GM19351 (cell line): Measurements from ENCODE around the gene SCAPER.

Source experiments
- ATAC-seq: cut with Tn5 transposase; IDR thresholded peaks from one replicate; pipeline ENCODE4 v1.9.1; 2021; ENCODE audit warnings: mild to moderate bottlenecking, moderate library complexity; ENCODE audit not compliant: unreplicated experiment

Gene SCAPER

GRCh38 chr15:76682833-76683232, 222.3 kb downstream of the SCAPER start:
- no peak for ATAC-seq

- ATAC-seq = no peak
Measured at GRCh38 chr15:76682259-76682658, 222.9 kb downstream of the SCAPER start.

GRCh38 chr15:76678766-76679165, 226.4 kb downstream of the SCAPER start:
- ATAC-seq = no peak

- ATAC-seq = no peak
Measured at GRCh38 chr15:76674883-76675282, 230.3 kb downstream of the SCAPER start.

GRCh38 chr15:76669521-76670207, 235.5 kb downstream of the SCAPER start:
- ATAC-seq = no peak

- ATAC-seq = no peak
Measured at GRCh38 chr15:76668900-76669299, 236.2 kb downstream of the SCAPER start.

GRCh38 chr15:76667943-76668715, 237.0 kb downstream of the SCAPER start:
- no peak for ATAC-seq

GRCh38 chr15:76664895-76665294, 240.2 kb downstream of the SCAPER start:
- ATAC-seq = no peak

GRCh38 chr15:76664411-76664810, 240.7 kb downstream of the SCAPER start:
- ATAC-seq = no peak

- no peak for ATAC-seq
Measured at GRCh38 chr15:76663529-76663928, 241.6 kb downstream of the SCAPER start.

- ATAC-seq = no peak
Measured at GRCh38 chr15:76648732-76649444, 256.3 kb downstream of the SCAPER start.

GRCh38 chr15:76647612-76648011, 257.5 kb downstream of the SCAPER start:
- no peak for ATAC-seq

- ATAC-seq = no peak
Measured at GRCh38 chr15:76644646-76645045, 260.5 kb downstream of the SCAPER start.

- ATAC-seq = no peak
Measured at GRCh38 chr15:76642671-76643070, 262.5 kb downstream of the SCAPER start.

GRCh38 chr15:76637166-76637565, 268.0 kb downstream of the SCAPER start:
- no peak for ATAC-seq

GRCh38 chr15:76636059-76636458, 269.1 kb downstream of the SCAPER start:
- no peak for ATAC-seq

- ATAC-seq = no peak
Measured at GRCh38 chr15:76626611-76627010, 278.5 kb downstream of the SCAPER start.

GRCh38 chr15:76625267-76625666, 279.9 kb downstream of the SCAPER start:
- ATAC-seq = no peak

- no peak for ATAC-seq
Measured at GRCh38 chr15:76614725-76615124, 290.4 kb downstream of the SCAPER start.

- no peak for ATAC-seq
Measured at GRCh38 chr15:76588811-76589747, 316.1 kb downstream of the SCAPER start.

GRCh38 chr15:76585576-76585897, 319.6 kb downstream of the SCAPER start:
- no peak for ATAC-seq
